CD4-positive, alpha-beta T cell treated with Interferon gamma for 1 hour (primary cell): ENCODE measurements around the gene CCDC178.
"Not testable (repeated sequence)": the region's sequence is repeated elsewhere in the genome, so short reads cannot be mapped to it uniquely, and the experiment has no call there.

Experiments
- DNase-seq: peaks from one replicate; pipeline ENCODE4 v3.0.0-alpha.2; 2020

The CCDC178 gene, protein sequence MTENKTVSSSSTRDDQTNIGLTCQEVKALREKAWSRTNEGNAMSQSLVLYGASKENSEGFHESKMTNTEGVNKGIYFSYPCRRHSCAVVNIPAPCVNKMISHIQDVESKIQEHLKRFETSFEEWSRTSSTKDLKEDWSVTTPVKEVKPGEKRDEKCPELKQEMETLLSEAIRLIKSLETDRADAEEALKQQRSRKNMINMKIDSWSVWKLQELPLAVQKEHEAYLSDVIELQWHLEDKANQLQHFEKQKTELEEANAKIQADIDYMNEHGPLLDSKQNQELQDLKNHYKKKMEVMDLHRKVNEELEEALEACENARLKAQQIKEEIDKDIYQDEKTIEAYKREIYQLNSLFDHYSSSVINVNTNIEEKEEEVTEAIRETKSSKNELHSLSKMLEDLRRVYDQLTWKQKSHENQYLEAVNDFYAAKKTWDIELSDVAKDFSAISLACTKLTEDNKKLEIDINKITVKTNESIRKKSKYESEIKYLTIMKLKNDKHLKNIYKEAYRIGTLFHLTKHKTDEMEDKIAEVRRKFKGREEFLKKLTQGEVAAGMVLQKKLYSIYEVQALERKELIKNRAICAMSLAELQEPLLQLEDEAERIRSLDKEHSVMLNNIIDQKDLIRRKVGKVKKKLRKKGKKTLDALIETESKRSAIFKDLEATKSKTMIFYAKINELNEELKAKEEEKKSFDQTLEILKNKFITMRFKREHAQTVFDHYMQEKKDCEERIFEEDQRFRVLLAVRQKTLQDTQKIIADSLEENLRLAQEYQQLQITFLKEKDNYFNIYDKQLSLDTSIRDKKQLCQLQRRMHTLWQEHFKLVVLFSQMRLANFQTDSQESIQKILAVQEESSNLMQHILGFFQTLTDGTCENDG

DNA sequence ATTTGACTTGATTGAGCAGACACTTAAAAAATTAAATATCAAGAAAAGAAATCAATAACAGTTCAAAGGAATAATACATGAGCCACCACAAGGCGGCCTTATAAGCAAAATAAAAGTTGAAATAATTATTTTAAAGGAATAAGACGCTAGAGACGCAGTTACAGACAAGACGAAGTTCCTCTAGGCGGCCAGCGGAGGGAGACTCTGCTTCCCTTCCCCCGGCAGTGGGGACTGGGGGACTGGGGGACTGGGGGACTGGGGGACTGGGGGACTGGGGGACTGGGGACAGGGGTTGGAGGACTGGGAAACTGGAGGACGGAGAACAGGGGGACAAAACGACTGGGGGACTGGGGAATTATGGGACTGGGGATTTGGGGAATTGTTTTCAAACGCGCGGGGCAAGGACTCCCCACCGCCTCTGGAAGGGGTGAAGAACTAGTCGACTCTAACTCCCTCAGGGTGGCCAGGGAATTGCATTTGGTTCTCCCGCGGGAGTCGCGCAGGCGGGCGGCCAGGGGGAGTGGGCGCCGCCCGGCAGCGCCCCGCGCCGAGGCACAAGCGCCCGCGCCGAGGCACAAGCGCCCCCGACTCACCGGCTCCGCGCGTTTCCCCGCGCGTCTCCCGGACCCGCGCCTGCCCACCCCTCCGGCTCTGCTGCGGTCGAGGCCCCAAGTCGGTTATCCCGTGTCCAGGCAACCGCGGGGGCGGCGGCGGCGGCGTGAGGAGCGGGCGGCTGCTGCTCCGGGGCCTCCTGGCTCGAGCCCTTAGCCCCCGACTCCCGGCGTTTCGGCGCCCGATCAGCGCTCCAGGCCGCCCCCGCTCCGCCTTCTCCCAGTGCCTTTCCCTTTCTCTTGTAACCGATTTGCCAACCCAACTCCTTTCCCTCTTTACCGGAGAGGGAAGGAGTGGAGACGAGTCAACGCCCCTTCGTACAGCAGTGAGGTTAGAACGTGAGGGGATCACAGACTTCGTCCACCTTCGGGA, at the start of gene CCDC178:
CCDC178 (minus strand) TSS at position 662 of the 984 bp plus-strand sequence. CDS start 28,633 bp downstream, outside the sequence.
- no peak for DNase-seq

DNA sequence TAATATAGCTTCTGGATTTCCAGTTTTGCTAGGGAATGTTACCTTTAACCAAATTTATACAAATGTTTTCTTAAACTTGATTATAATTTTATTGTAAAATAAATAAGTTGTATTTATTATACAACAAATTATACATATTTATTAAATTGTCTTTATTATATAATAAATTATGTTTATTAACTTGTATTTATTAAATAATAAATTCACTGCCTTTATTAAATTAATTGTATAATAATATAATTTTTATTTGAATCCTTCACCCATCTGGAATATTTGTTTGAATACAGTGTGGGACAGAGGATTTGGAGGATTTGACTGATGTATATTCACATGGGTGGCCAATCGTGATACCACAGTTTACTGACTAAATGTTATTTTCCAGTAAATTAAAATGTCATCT, 43.4 kb upstream of the CCDC178 start:
- DNase-seq = no peak

DNA sequence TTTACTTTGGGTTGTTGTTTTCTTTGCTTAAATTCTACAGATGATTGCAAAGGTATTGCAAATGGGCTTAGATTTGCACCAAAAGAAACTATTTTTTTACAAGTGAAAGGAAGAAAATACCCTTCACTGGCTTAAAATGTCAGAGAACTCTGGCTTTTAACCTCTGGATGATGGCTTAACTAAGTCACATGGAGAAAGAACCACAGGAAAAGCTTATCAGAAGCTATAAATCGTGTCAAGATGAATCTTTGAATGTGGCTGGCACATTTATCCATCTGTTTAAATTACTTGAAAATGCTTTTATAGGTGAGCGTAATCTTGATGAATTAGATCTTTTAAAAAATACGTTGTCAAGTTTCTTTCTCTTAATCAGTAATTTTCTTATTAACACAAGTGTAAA, 32.0 kb upstream of the CCDC178 start:
- DNase-seq = no peak

DNA sequence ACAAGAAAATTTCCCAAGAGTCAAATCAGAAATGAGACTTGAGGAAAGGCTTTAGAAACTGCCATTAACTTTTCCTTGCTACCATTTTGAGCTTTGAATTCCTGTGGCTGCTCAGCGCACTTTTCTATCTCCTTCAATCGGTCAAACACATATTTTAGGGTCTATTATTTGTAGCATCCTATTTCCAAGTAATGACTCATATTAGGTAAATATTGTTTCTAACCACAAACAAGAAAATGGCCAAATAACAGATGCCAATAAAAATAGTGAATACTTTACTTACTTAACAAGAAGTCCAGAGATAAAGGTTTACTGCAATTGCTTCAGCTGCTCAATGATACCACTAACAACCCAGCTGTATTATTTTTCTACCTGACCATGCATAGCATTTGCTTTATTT, 29.7 kb upstream of the CCDC178 start:
- no peak for DNase-seq

DNA sequence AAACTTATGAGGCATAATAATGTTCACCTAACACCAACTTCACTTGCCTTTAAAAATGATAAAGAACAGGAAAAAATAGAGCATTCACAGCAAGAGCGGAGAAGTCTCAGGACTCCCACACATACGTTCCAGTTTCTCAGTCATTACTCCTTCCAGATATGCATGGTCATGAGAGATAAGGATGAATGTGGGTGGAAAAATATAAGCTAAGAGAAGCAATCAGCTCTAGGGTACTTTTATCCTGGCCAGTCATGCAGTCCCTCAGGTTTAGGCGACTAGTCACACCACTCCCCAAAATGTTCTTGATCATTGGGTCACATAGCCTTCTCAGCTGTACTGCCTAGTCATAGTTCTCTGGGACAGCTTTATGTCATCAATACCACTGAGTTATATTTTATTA, 29.2 kb upstream of the CCDC178 start:
- DNase-seq = no peak

DNA sequence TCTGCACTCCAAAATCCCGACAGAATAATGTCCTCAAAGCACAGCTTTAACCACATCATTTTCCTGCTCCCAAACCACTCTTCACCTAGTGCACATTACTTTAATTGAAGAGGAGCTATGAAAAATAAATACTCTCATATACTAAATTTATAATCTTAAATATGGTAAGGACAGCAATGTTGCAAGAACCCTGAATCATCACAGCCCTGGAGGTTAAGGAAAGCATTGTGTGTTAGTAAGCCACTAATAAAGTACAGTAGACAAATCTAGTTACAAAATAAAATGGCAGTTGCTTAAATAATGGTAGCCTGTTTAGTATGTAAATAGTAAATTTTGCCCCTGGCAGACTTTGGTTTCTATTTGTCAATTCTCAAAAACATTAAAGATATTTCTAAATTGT, 27.0 kb upstream of the CCDC178 start:
- DNase-seq = no peak

DNA sequence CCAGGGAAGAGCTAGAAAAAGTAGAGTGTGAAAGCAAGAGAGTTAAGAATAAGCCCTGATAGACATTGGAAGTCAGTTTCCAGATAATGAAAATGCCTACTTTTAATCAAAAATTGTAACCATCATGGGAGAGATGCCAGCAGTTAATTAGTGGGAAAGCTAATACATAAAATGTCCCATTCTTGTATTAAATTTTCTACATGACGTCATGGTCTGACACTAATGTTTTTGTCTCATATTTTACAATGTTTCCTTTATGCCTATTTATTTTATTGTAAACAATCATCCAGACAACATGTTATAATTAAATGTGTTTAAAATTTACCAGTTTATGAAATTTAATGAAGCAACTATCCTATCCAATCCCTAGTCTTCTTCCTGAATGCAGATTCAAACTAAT, 26.3 kb upstream of the CCDC178 start:
- no peak for DNase-seq

DNA sequence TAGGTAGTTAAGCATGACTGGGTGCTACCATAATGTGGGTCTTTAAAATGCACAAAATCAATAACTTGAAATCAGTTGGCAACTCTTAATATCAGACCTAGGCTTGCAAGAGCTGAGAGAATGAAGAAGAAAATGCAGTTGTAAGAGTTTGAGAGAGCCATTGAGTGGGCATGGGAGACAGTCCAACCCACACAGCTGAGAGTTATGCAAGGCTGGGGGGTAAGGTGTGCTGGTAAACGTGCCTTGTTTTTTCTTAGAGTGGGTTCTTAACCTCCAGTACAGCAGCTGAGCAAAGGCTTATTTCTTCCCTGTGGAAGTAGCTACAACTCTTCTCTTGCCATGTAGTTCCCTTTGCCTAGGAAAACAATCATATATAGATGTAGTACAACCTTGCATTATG, 20.2 kb upstream of the CCDC178 start:
- DNase-seq = no peak

DNA sequence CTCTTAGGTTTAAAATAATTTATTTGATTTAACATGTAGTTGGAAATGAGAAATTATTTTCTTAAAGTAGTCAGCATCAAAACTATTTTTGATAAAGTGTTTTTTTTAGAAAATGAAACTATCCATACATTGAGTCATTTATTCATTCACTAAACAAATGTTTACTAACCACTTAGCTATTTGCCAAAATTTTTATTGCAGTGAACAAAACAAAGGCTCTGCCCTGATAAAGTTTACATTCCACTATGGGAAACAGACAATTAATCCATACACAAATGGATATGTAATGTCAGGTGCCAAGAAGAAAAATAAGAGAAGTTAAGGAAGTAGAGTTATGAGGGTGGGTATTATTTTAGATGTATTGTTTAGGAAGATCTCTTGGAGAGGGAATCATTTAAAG, 19.1 kb upstream of the CCDC178 start:
- DNase-seq = no peak

DNA sequence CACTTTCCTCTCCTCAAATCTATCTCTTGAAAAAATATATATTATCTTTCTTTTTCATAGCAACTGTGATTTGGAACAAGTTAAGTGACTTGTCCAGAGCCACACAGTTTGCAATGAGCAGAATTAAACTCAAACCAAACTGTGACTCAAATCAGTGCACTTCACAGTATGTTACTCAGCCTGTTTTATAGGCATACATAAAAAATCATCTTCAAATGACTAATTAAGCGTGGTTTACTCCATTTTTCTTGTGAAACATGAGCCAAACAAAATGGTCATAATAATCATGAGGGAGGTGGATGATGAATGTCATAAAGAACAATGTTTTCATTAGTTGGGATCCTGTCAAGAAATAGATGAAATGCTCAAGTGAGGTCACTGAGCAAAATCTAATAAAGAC, 6.1 kb upstream of the CCDC178 start:
- no peak for DNase-seq

DNA sequence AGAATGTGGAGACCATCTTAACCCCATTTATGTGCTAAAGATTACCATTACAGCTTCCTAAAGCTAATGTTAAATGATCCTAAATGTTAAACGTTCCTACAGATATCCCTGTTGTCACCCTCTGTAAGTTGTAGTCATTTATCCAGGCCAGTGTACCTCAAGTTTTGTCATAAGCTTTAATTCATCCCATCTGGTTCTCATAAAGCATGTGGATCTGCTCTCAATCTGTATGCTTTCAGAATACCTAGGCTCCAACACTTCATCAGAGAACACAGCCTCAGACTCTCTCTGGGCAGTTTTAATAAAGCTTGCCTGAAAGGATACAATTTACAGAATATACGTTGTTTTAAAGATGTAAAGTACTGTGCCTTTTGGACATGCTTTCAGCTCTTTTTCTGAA, 4.2 kb upstream of the CCDC178 start:
- no peak for DNase-seq

DNA sequence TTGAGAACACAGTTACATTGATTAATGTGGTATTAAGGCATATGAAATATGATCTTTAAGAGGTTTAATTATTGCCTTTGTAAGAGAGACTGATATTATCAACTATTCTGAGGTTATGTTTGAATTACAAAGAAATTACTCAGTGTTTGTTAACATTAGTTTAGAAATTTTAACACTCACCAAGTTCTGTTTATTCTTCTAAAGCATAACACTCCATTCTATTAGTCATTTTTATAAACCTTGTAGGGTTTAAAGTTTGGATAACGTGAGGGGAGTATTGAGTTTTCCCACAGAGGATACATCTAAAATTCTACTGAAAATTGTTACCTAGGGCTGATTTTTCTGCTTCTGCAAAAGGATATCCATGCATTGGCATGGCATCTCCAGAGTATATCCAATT, 7.7 kb downstream of the CCDC178 start:
- no peak for DNase-seq

DNA sequence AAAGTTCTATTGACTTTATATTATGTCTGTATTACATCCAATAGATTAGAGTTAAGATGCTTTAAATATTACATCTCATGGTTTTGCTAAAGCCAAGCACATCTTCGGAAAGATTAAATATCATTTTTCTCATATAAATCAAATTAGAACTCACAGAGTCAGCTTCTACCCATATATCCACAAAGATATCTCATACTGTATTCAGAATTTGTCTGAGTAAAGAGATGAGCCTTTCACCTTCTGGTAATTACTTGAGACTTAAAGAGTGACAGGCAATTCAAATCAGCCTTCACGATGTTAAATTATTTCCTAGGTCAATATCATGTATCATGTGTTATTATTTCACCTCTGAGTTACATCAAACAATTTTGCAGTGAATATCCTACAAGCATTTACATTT, 13.0 kb downstream of the CCDC178 start:
- DNase-seq = no peak

DNA sequence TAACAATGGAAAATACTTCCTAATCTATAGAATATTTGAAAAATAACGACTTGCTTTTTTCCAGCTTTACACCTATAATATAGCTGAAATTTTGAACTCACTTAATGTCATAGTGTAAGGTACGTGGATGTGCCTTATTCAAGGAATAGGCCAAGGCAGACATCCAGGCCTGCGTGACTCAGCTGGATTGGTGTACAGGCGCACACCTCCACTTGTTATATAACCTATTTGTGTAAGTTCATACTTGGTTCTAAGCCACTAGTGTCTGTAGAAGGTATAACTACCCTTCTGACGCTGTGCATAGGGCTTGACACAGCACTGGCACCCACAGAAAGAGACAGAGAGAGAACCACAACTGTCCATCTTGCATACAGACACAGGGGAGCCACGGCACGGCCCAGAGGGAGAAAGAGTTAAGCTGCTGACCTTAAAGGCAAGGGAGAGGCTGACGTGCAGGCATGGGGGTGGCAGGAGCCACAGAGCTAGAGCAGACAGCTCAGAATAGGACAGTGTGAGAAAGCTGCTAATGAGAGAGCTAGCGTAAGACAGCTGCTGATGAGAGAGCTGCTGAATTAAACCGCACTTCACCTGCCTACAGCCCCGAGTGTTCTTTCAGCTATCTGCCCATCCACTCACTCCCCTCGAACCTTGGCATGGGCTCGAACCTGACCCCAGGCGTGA, 16.1 kb downstream of the CCDC178 start:
- no peak for DNase-seq

DNA sequence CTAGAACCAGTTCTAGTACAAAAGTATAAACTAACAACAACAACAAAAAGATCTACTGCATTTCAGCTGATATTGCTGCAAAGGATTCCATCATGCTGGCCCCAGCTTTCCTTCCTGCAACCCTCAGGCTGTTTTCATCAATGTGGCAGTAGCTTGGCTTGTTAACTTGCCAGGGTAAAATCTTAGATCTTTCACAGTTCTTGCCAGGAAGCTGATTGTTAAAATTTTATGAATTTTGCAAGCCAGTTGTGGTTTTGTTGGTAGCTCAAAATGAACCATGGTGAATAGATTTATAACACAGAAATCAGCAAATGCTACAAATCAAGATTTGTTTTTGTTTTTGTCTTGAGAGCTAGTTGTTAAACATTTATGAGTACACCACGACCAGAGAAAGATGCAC, 19.3 kb downstream of the CCDC178 start:
- no peak for DNase-seq

DNA sequence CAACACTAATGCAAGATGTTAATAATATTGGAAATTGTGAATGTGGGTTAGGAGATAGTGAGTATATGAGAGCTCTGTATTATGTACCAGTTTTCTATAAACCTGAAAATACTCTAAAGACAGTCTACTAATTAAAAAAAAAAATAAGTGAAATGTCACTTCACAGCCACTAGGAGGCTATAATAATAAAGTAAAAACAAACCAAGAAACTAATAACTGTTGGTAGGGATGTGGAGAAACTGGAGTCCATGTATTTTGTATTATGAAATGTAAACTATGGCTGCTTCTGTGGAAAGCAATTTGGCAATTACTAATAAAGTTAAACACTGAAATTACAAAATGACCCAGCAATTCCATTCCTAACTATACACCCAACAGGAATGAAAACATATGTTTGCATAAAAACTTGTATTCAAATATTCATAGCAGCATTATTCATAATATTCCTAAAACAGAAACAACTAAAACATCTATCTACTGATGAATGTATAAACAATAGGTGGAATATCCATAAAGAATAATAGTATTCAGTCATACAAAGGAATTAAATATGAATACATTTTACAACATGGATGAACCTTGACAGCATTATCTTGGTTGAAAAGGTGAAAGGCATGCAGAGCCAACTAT, 36.2 kb downstream of the CCDC178 start:
- no peak for DNase-seq

DNA sequence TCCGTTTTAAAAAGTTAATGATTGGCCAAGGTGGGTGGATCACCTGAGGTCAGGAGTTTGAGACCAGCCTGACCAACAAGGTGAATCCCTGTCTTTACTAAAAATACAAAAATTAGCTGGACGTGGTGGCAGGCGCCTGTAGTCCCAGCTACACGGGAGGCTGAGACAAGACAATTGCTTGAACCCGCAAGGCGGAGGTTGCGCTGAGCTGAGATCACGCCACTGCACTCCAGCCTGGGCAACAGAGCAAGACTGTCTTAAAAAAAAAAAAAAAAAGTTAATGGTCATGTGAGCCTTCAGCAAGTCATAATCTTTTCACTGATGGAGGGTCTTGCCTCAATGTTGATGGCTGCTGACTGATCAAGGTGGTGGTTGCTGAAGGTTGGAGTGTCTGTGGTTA, 41.6 kb downstream of the CCDC178 start:
- DNase-seq = not testable (repeated sequence)

DNA sequence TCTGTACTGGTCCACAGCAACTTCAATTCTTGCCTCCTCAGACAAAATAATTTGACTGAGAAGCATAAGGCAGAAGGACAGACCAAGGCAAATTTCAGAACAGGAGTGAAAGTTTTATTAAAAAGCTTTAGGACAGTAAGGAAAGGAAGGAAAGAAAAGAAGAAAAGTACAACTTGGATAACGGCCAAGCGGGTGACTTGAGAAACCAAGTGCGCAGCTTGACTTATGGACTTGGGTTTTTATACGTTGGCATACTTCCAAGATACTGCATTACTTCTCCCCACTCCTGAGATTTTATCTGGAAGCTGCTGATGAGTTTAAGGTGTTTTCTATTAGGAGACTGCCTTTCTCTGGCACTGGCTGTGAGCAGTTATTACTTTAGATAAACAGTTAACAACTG, 64.7 kb downstream of the CCDC178 start:
- DNase-seq = no peak

DNA sequence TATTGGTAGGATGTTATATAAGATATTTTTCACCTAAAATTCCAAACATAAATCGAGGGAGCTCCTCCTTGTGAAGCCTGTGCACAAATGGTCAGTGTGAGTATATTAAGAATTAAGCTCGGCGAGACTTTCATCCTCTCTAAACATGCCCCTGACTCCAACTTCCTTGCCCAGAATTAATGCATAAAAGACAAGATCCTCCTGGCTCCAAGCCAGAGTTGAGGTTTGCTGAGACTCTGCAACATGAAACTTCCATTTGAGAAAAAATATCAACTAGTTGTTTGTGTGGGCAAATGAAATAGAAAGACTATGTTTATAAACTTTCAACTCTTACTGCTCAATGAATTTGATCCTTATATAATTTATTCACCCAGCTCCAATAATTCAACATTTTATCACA, 68.1 kb downstream of the CCDC178 start:
- DNase-seq = no peak

DNA sequence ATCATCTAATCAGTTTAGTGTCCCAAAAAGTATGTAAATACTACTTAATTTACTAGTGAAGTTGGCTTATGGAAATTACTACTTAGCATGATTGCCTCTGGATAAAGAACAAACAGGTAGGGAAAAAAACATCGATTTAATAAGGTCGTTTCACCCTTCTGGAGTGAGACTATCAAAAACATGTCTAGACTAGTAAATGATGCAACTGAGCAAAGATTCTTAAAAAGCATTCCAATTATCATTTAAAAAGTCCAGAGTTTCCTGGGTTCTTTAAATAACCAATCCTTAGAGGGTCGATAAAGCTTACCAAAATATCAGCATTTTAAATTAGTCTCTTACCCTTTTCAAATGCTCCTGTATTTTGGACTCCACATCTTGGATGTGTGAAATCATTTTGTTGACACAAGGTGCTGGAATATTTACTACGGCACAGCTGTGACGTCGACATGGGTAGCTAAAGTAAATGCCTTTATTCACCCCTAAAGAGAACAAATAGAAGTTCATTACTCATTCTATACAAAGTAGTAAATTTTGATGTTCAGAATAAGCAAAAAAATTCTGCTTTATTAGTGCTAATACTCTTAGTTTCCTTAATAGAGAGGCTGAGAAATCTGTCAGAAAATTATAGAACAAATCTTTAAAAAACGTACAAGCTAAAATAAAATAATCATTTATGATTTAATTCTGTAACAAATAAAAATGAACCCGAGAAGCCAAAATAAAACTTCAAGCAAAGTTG, 70.6 kb downstream of the CCDC178 start:
- DNase-seq = no peak

DNA sequence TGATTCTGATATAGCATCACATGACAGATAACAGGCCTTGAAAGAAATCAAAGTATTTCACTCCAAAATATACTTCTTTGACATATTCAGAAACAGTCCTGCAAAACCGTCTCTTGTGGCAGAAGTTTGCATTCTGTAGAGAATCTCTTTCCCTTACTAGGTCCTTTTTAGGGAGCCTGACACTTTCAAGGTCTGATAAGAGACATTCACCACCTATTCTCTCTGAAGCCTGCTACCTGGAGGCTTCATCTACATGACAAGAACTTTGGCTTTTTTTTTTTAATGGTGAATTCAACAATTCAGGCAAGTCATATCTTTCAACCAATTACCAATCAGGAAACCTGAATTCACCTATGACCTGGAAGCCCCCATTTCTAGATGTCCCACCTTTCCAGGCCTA, 83.8 kb downstream of the CCDC178 start:
- no peak for DNase-seq
